Stimulated activated CD4-positive, alpha-beta T cell treated with anti-CD3 and anti-CD28 coated beads, Interleukin-2, amount 100 ng/mL, for 4 hours (primary cell): ENCODE measurements around the gene VWC2L.

Source experiments
- DNase-seq: peaks from one replicate; pipeline ENCODE4 v3.0.0-alpha.2; 2020; ENCODE audit warnings: low read depth

Gene VWC2L

GRCh38 chr2:214593727-214594126, 182.9 kb downstream of the VWC2L start:
- no peak for DNase-seq

- DNase-seq, result no peak
These were observed 191.2 kb downstream of the VWC2L start for GRCh38 chr2:214601852-214602633.

GRCh38 chr2:214604861-214605260, 194.0 kb downstream of the VWC2L start:
- DNase-seq, result no peak

- no peak for DNase-seq
These were observed 196.2 kb downstream of the VWC2L start for GRCh38 chr2:214607051-214607450.

GRCh38 chr2:214611015-214611414, 200.2 kb downstream of the VWC2L start:
- DNase-seq, result no peak

- no peak for DNase-seq
These were observed 213.4 kb downstream of the VWC2L start for GRCh38 chr2:214624166-214624760.

GRCh38 chr2:214628091-214628490, 217.2 kb downstream of the VWC2L start:
- no peak for DNase-seq
